Peyer's patch (tissue), 4 donors: ENCODE results near the gene TLR1.
"Not testable (repeated sequence)": the region's sequence is repeated elsewhere in the genome, so short reads cannot be mapped to it uniquely, and the experiment has no call there.

ENCODE experiments used
- CTCF ChIP-seq, 6 experiments: fragments of 450-650 bp in 4 of 6; fragments of 200-600 bp in 2 of 6; sonication (generic) in 1 of 6; IDR thresholded peaks; one replicate each; pipeline ENCODE4 v1.5.1; 2017 to 2019; ENCODE audit warnings: antibody characterized with exemption in 6 of 6, mild to moderate bottlenecking in 3 of 6, moderate library complexity in 1 of 6
- POLR2A ChIP-seq, 2 donors: fragments of 450-650 bp; IDR thresholded peaks; one replicate each; pipeline ENCODE4 v1.5.1; 2017; ENCODE audit warnings: antibody characterized with exemption in 2 of 2, mild to moderate bottlenecking in 2 of 2, moderate library complexity in 2 of 2

GRCh38 chr4:38777925-38778324 is 26.7 kb downstream of the TLR1 start:
- not testable (repeated sequence) for TF ChIP-seq POLR2A, CTCF (IDR thresholded peaks at IDR 0.05)
